Fibroblast of skin of left quadriceps (primary cell): Measurements from ENCODE around the gene KRT77.
"Not testable (repeated sequence)": the region's sequence is repeated elsewhere in the genome, so short reads cannot be mapped to it uniquely, and the experiment has no call there.

Source experiments
- DNase-seq, 2 experiments: peaks; one replicate each; pipeline ENCODE4 v3.0.0-alpha.2; 2013; ENCODE audit warnings: low read depth in 2 of 2

The KRT77 gene

GRCh38 chr12:52722680-52723079, 19.4 kb upstream of the KRT77 start:
- DNase-seq, result no peak

GRCh38 chr12:52721838-52722470, 18.6 kb upstream of the KRT77 start:
- no peak for DNase-seq

- no peak for DNase-seq
Observed at GRCh38 chr12:52720365-52720886, 17.1 kb upstream of the KRT77 start.

GRCh38 chr12:52716061-52716460, 12.7 kb upstream of the KRT77 start:
- DNase-seq, result no peak

GRCh38 chr12:52715416-52715815, 12.1 kb upstream of the KRT77 start:
- DNase-seq, result no peak

- DNase-seq, result no peak
Observed at GRCh38 chr12:52714887-52715281, 11.6 kb upstream of the KRT77 start.

GRCh38 chr12:52713960-52714886, 10.9 kb upstream of the KRT77 start:
- no peak for DNase-seq

- not testable (repeated sequence) for DNase-seq
Observed at GRCh38 chr12:52712122-52712521, 8.8 kb upstream of the KRT77 start.

- DNase-seq, result no peak
Observed at GRCh38 chr12:52710730-52711129, 7.4 kb upstream of the KRT77 start.

GRCh38 chr12:52708010-52708409, 4.7 kb upstream of the KRT77 start:
- DNase-seq, result no peak

GRCh38 chr12:52704464-52704863, 1.1 kb upstream of the KRT77 start:
- no peak for DNase-seq

GRCh38 chr12:52703878-52704277, 554 bp upstream of the KRT77 start:
- DNase-seq, result no peak

- DNase-seq, result no peak
Observed at GRCh38 chr12:52702338-52702737, 986 bp downstream of the KRT77 start.

- DNase-seq, result no peak
Observed at GRCh38 chr12:52701281-52701680, 2.0 kb downstream of the KRT77 start.

GRCh38 chr12:52699960-52700359, 3.4 kb downstream of the KRT77 start:
- no peak for DNase-seq

GRCh38 chr12:52699373-52699772, 4.0 kb downstream of the KRT77 start:
- DNase-seq, result no peak

- DNase-seq, result no peak
Observed at GRCh38 chr12:52698651-52699340, 4.5 kb downstream of the KRT77 start.

- no peak for DNase-seq
Observed at GRCh38 chr12:52697058-52697582, 6.2 kb downstream of the KRT77 start.

- DNase-seq, result no peak
Observed at GRCh38 chr12:52696588-52696987, 6.7 kb downstream of the KRT77 start.

GRCh38 chr12:52695039-52695438, 8.3 kb downstream of the KRT77 start:
- DNase-seq, result no peak

GRCh38 chr12:52694151-52694550, 9.2 kb downstream of the KRT77 start:
- DNase-seq, result no peak

- DNase-seq, result no peak
Observed at GRCh38 chr12:52693261-52693660, 10.1 kb downstream of the KRT77 start.
